Skeletal muscle tissue (tissue), 4 donors: ENCODE results near the gene BCL7A. TPM values are rescaled to one million over a fixed set of nuclear protein-coding genes. Genes with fewer than 3 reads are reported as not detected.

Experiments used
- H3K27ac ChIP-seq: one replicate; pipeline ENCODE4 v1.7.0; 2013; ENCODE audit warnings: mild to moderate bottlenecking, low read depth, low read length, inconsistent platforms
- H3K27me3 ChIP-seq, 3 donors: one replicate each; pipeline ENCODE4 v1.7.0; 2013; ENCODE audit warnings: low read length in 3 of 3; ENCODE audit not compliant: control insufficient read depth in 3 of 3, insufficient read depth in 3 of 3
- H3K36me3 ChIP-seq, 3 donors: one replicate each; pipeline ENCODE4 v1.7.0; 2013; ENCODE audit warnings: low read length in 3 of 3; ENCODE audit not compliant: control insufficient read depth in 3 of 3, insufficient read depth in 3 of 3
- H3K4me1 ChIP-seq, 3 donors: one replicate each; pipeline ENCODE4 v1.7.0; 2013; ENCODE audit warnings: low read length in 3 of 3, mild to moderate bottlenecking in 3 of 3; ENCODE audit not compliant: control insufficient read depth in 3 of 3, insufficient read depth in 3 of 3
- H3K4me3 ChIP-seq, 3 donors: one replicate each; pipeline ENCODE4 v1.7.0; 2013; ENCODE audit warnings: low read length in 3 of 3
- H3K9ac ChIP-seq, 3 donors: one replicate each; pipeline ENCODE4 v1.7.0; 2013; ENCODE audit warnings: low read length in 3 of 3, mild to moderate bottlenecking in 3 of 3, moderate library complexity in 2 of 3, low read depth in 1 of 3
- H3K9me3 ChIP-seq, 3 donors: one replicate each; pipeline ENCODE4 v1.7.0; 2013; ENCODE audit warnings: low read length in 3 of 3; ENCODE audit not compliant: control insufficient read depth in 3 of 3
- total RNA-seq: library from RNA; depleted of rRNA; stranded (reverse); fragments of >200 nt; gene quantifications from one replicate; pipeline ENCODE4 v1.2.3, GENCODE V29; 2014
- donor health status: Osteomylitis.

Gene BCL7A
- total RNA-seq, 1 donor from 2014 or later = 9.4 TPM

DNA sequence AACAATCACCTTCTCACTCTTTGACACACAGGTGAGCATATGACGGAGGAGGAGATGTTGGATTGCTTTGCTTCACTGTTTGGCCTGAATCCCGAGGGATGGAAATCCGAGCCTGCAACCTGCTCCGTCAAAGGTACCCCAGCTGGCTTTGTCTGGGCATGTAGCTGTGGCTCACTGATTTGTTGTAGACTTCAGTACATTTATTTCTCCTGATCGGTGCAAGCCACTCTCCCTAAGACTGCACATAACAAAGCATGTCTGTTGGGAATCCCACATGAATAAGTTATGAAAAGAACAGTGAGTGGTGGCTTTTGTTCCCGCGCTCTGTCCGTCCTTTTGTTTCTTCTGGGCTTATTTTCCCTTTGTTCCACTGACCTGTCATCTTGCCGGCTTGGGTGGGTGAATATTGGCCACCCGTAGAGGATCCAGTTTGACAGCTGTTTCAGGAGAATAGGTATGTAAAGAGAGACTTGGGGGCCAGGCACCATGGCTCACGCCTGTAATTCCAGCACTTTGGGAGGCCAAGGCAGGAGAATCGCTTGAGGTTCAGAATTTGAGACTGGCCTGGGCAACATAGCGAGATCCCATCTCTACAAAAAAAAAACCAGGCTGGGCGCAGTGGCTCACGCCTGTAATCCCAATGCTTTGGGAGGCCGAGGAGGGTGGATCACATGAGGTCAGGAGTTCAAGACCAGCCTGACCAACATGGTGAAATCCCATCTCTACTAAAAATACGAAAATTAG lies 20.0 kb upstream of the BCL7A start:
- Histone ChIP-seq H3K4me1 (peaks cover 3 to 16% (median 15%) of the 10 kb centered on the region in 3 donors), H3K9ac (no peak overlapping the region), H3K9me3 (no peaks in the 10 kb centered on the region), H3K4me3 (no peak overlapping the region), H3K27ac (no peak overlapping the region), H3K36me3 (no peaks in the 10 kb centered on the region), H3K27me3 (peaks cover 0 to 2% (median 0%) of the 10 kb centered on the region in 3 donors)

DNA sequence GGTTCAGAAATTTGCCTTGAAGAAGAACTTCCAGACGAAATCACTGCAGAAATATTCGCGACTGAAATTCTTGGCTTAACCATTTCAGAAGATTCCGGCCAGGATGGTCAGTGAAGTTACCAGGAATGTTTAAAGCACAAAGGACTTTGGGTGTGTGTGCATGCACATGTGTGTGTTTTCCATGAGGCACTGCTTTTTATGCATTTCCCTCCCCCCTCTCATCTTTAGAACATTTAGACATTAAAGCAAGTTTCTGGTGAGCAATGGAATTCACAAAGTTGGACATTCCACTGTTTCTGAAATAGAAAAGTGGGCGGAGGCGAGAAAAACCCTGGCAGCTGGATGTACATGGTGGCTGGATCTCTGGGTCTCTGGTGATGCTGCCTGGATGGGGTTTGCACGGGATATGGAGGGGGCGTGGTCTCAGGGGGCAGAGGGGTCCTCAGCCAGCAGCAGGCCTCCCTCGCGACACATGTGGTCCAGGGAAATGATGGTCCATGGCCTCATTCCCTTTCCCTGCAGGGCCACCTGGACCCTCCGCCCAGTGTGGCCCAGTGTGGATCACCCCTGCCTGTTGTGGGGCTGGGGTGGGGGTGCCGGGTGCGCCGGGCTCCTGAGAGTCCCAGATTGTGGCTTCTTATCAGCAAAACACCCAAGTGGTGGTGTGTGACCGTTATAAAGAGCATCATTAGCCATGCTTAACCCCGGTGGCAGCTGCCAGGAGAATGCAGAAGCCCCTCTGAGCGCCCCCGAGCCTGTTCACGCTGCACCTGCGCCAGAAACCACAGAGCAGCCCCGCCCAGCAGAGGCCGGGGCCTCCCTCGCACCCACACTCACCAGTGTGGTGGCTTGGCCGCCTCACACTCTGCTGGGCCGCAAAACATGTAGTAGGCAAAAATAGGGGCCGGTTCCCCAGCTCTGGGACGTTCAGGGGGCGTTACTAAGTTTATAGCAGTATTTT lies 17.8 kb upstream of the BCL7A start:
- H3K27me3 ChIP-seq = no peaks in the 10 kb centered on the region
- no peaks in the 10 kb centered on the region for H3K36me3 ChIP-seq
- H3K4me1 ChIP-seq = peaks cover 5 to 24% (median 17%) of the 10 kb centered on the region in 3 donors
- no peaks in the 10 kb centered on the region for H3K9me3 ChIP-seq
- H3K4me3 ChIP-seq = peak overlapping the region in 1 of 3 donors; percentile 14
- H3K9ac ChIP-seq = peak overlapping the region in 1 of 3 donors; percentile 40
- H3K27ac ChIP-seq = no peak overlapping the region

DNA sequence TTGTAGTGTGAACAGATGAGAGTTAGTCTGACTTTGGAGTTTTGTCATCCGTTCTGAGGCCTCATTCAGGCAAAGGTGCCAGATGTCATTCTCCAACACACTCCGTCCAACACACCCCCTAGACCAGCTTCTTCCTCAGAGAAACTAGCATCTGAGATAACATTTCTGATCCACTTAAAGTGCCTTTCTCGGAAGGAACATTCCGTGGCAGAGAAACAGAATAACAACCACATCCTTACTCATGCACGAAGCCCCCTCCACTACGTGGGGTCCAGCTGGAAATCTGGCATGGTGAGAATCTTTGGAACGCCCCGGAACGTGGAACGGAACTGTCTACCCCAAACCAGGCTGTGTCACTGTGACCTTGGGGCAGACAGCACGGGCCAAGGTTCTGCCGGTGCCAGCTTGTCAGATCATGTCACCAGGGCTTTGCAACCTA lies 17.0 kb upstream of the BCL7A start:
- peaks cover 5 to 27% (median 19%) of the 10 kb centered on the region in 3 donors for H3K4me1 ChIP-seq
- H3K4me3 ChIP-seq = peak overlapping the region in 1 of 3 donors; percentile 14
- H3K27ac ChIP-seq = no peak overlapping the region
- peak overlapping the region in 1 of 3 donors; percentile 40 for H3K9ac ChIP-seq
- no peaks in the 10 kb centered on the region for H3K9me3 ChIP-seq
- H3K27me3 ChIP-seq = no peaks in the 10 kb centered on the region
- no peaks in the 10 kb centered on the region for H3K36me3 ChIP-seq

DNA sequence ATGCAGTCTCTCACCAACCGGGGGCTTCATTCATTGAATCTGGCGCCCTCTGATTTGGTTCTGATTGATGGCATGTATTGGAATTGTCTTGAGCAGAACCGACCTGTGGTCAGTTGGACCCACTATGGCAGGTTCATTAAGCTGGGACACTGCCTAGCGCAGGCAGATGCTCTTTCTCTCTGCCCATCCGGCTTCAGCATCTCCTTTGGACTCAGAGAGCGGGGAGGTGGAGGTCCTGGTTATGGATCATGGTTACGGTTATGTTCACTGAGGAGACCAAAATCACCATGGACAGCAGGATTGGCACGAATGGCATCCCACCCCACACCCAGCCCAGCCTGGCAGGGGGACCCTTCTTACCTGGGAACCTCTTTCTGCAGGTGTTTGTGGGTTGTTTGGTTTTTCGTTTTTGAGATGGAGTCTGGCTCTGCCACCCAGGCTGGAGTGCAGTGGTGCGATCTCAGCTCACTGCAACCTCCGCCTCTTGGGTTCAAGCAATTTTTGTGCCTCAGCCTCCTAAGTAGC lies 16.4 kb upstream of the BCL7A start:
- H3K27me3 ChIP-seq = no peaks in the 10 kb centered on the region
- no peaks in the 10 kb centered on the region for H3K9me3 ChIP-seq
- H3K4me1 ChIP-seq = peaks cover 5 to 27% (median 19%) of the 10 kb centered on the region in 3 donors
- no peak overlapping the region for H3K27ac ChIP-seq
- no peak overlapping the region for H3K4me3 ChIP-seq
- no peak overlapping the region for H3K9ac ChIP-seq
- H3K36me3 ChIP-seq = no peaks in the 10 kb centered on the region

DNA sequence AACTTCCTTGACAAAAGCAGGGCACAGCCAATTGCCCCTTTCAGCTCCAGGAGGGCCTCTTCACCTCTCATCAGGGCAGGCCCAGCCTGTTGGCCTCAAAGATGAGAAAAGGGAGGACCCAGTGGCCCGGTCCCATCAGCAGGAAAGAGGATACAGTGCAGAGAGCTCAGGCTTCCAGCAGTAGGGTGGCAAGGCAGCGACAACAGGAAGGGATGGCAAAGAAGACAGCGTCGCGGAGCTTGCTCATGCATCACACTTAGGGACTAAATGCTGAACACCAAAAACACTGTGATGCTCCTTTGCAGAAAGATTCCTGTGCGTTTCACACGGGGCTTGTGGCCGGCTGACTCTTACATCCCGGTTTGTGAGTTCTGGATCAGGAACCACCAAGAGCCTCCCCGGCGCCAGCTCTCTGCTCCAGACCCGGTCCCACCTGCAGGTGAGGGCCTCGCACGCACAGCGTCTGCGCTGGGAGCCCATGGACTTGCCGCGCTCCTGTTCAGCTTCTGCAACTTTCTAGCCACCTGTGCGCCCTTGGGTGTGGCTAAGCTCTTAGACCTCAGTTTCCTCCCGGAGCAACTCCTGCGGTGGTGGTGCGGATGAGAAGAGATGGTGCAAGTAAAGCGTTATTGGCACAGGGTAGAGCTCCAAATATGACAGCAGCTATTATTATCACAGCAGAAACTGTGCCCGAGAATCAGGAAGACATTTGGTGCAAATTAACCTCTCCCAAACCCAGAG lies 15.3 kb upstream of the BCL7A start:
- H3K36me3 ChIP-seq = no peaks in the 10 kb centered on the region
- no peaks in the 10 kb centered on the region for H3K9me3 ChIP-seq
- peaks cover 5 to 27% (median 19%) of the 10 kb centered on the region in 3 donors for H3K4me1 ChIP-seq
- no peak overlapping the region for H3K4me3 ChIP-seq
- peak overlapping the region in 1 of 3 donors; percentile 14 for H3K9ac ChIP-seq
- no peaks in the 10 kb centered on the region for H3K27me3 ChIP-seq
- H3K27ac ChIP-seq = no peak overlapping the region

DNA sequence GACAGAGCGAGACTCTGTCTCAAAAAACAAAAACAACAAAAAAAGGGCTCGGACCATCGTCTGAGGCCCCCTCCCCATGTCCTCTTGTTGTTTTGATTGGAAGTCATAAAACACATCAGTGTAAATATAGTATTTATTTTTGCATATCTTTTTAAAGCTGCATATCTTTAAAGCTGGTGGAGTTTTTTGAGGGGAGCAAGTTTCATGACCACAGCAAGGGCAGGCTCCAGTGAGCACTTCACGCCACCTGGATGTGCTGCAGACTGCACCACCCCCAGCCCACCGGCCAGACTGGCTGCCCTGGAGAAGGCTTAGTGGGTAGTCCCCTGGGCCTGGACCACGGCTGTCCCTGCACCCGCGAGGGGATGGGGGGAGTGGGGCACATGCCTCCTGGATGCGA lies 11.9 kb upstream of the BCL7A start:
- Histone ChIP-seq H3K27ac (no peak overlapping the region), H3K4me3 (no peak overlapping the region), H3K4me1 (peaks cover 5 to 19% (median 13%) of the 10 kb centered on the region in 3 donors), H3K9me3 (no peaks in the 10 kb centered on the region), H3K36me3 (no peaks in the 10 kb centered on the region), H3K27me3 (no peaks in the 10 kb centered on the region), H3K9ac (no peak overlapping the region)

DNA sequence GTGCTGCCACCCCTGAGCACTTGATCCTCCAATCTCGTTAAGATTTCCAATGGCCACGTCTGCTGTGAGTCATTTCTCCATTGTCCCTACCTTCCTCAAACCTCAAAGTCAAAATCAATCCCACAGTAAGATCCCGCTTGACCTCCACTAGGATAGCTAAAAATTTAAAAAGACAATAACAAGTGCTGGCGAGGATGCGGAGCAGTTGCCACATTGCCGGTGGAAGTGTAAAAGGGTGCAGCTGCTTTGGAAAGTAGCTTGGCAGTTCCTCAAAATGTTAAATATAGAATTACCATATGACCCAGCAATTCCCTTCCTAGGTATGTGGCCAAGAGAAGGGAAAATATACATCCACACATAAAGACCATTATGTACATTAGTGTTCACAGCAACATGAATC lies 9.5 kb upstream of the BCL7A start:
- Histone ChIP-seq H3K36me3 (no peaks in the 10 kb centered on the region), H3K9ac (no peak overlapping the region), H3K9me3 (no peaks in the 10 kb centered on the region), H3K27ac (no peak overlapping the region), H3K4me1 (peaks cover 0 to 7% (median 4%) of the 10 kb centered on the region in 3 donors), H3K27me3 (no peaks in the 10 kb centered on the region), H3K4me3 (no peak overlapping the region)

DNA sequence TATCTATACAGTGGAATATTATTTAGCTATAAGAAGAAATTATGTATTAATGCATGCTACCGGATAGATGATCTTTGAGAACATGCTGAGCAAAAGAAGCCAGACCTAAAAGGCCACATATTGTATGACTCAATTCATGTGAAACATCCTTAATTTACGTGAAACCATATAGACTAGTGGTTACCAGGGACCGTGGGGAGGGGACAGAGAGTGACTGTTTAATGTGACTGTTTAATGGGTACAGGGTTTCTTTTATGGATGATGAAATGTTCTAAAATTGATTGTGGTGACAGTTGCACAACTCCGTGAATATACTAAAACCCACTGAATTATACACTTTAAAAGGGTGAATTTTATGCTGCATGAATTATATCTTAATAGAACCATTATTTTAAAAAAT lies 8.5 kb upstream of the BCL7A start:
- Histone ChIP-seq H3K27ac (no peak overlapping the region), H3K36me3 (no peaks in the 10 kb centered on the region), H3K27me3 (no peaks in the 10 kb centered on the region), H3K4me3 (no peak overlapping the region), H3K9me3 (peaks cover 0 to under 1% (median 0%) of the 10 kb centered on the region in 3 donors), H3K9ac (no peak overlapping the region), H3K4me1 (peaks cover 0 to 7% (median 4%) of the 10 kb centered on the region in 3 donors)

DNA sequence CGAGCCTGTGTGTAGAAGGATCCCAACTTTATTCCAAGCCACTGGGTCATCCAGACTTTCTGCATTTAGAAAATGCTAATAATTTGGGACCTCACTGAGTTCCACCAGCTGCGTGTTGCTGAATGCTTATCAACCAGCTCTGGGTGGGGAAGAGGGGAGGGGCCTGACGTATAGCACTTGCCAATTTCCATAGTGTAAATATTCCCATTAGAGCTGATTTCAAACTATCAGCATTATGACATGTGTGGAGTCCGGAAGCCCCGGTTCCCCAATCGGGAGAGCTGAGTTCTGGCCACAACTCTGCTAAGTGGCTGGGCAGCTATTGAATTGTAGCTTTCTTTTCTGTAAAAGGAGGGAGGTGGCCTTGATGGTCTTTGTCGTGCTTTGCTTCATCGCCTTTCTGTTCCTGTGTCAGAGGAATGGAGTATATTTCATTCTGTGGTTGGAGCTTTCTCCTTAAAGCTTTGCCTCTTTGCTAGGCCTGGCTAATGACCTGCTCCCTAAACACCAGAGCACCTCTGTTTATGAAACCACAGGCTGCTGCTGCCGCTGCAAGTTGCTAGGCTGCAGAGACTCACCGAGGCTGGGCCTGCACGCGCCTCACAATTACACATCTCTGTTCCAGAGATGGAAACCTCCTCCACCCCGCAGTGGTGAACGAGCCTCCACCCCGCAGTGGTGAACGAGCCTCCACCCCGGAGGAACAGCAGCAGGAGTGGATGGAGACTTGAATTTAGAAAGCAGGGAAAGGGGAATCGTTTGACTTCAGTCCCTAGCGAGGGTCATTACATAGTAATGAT lies 7.7 kb upstream of the BCL7A start:
- Histone ChIP-seq H3K4me3 (no peak overlapping the region), H3K36me3 (no peaks in the 10 kb centered on the region), H3K4me1 (peaks cover 0 to 3% (median 2%) of the 10 kb centered on the region in 3 donors), H3K27me3 (no peaks in the 10 kb centered on the region), H3K9me3 (peaks cover 0 to 2% (median 0%) of the 10 kb centered on the region in 3 donors), H3K9ac (no peak overlapping the region), H3K27ac (no peak overlapping the region)
